Measurements from ENCODE around the gene FTO. TPM values are rescaled to one million over a fixed set of nuclear protein-coding genes. Genes with fewer than 3 reads are reported as not detected.

Gene FTO
- total RNA-seq, 1 donor from 2014 or later: 65.8 TPM

DNA sequence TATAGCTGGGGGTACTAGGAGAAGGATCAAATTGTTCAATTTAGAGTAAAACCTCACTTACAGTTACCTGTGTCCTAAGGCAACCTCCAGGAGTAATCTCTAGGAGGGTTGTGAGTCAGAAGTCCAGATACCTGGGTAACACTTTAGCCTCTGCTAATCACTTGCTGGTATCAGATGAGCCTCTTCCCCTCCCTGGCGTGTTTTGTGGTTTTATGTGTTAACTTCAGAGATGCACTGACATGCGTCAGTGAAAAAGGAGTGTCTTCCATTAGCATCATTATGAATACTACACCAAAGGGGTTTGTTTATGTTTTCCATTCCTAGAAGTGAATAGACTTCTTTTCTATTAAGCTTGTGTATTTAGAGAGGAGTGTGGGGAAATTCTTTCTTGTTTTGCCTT lies 208.2 kb downstream of the FTO start:
- intact Hi-C loops (cut with micrococcal nuclease): no loop called here
- no peak overlapping the region for H3K27ac Mint-ChIP-seq
- DNase-seq (no peak), ATAC-seq (ENCODE audit: low read depth) (no peak)
- no peak overlapping the region for H3K4me3 Mint-ChIP-seq
- POLR2A ChIA-PET: no interaction called here
- TF ChIP-seq, protein P1, sequence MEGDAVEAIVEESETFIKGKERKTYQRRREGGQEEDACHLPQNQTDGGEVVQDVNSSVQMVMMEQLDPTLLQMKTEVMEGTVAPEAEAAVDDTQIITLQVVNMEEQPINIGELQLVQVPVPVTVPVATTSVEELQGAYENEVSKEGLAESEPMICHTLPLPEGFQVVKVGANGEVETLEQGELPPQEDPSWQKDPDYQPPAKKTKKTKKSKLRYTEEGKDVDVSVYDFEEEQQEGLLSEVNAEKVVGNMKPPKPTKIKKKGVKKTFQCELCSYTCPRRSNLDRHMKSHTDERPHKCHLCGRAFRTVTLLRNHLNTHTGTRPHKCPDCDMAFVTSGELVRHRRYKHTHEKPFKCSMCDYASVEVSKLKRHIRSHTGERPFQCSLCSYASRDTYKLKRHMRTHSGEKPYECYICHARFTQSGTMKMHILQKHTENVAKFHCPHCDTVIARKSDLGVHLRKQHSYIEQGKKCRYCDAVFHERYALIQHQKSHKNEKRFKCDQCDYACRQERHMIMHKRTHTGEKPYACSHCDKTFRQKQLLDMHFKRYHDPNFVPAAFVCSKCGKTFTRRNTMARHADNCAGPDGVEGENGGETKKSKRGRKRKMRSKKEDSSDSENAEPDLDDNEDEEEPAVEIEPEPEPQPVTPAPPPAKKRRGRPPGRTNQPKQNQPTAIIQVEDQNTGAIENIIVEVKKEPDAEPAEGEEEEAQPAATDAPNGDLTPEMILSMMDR (IDR thresholded peaks at IDR 0.05): no peak
- H3K9me3 Mint-ChIP-seq: no peaks in the 10 kb centered on the region
- H3K4me1 Mint-ChIP-seq: peaks cover 5% of the 10 kb centered on the region
- H3K27me3 Mint-ChIP-seq: no peaks in the 10 kb centered on the region
- peaks cover 6% of the 10 kb centered on the region for H3K36me3 Mint-ChIP-seq (ENCODE audit: low read depth)
- CTCF ChIA-PET: no interaction called here

- no peak overlapping the region for H3K27ac Mint-ChIP-seq
- ChIA-PET CTCF (no interaction called here), POLR2A (interaction anchor here (0.6 kb wide), 1 partner anchor 83 kb away, joined by 4 read pairs; no protein-coding TSS in a partner anchor)
- DNase-seq (no peak), ATAC-seq (ENCODE audit: low read depth) (no peak)
- TF ChIP-seq, protein P1 (IDR thresholded peaks at IDR 0.05): no peak
- H3K4me3 Mint-ChIP-seq: no peak overlapping the region
- H3K4me1 Mint-ChIP-seq: peaks cover 5% of the 10 kb centered on the region
- no peaks in the 10 kb centered on the region for H3K27me3 Mint-ChIP-seq
- intact Hi-C loops (cut with micrococcal nuclease): no loop called here
- H3K9me3 Mint-ChIP-seq: no peaks in the 10 kb centered on the region
- H3K36me3 Mint-ChIP-seq (ENCODE audit: low read depth): no peaks in the 10 kb centered on the region
Measured at GRCh38 chr16:53913099-53913870, 209.3 kb downstream of the FTO start.

DNA sequence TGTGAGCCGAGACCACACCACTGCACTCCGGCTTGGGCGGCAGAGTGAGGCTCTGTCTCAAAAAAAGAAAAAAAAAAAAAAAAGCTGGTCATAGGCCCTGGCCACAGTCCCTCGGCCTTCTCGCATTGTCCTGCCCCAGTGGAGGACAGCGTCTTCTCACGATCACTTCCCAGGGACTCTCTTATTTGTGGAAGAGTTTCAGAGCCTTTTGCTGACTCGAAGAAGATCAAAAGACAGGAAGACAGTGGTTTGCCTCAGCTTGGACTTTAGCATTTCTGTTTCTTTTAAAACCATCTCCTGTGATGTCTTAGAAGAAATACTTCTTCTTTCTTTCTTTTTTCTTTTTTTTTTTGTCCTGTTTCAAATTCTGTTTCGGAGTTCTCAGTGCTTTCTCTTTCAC lies 210.0 kb downstream of the FTO start:
- no peak for ATAC-seq (ENCODE audit: low read depth)
- Mint-ChIP-seq H3K9me3 (no peaks in the 10 kb centered on the region), H3K4me3 (no peak overlapping the region), H3K4me1 (peaks cover 5% of the 10 kb centered on the region), H3K27ac (no peak overlapping the region), H3K36me3 (ENCODE audit: low read depth) (no peaks in the 10 kb centered on the region), H3K27me3 (no peaks in the 10 kb centered on the region)
- POLR2A ChIA-PET: interaction anchor here (0.6 kb wide), 1 partner anchor 83 kb away, joined by 4 read pairs; no protein-coding TSS in a partner anchor
- no peak for DNase-seq
- CTCF ChIA-PET: no interaction called here
- intact Hi-C loops (cut with micrococcal nuclease): no loop called here
- TF ChIP-seq, protein P1 (IDR thresholded peaks at IDR 0.05): no peak

GRCh38 chr16:53914736-53915135 lies 210.8 kb downstream of the FTO start:
- ChIA-PET POLR2A (no interaction called here), CTCF (no interaction called here)
- intact Hi-C loops (cut with micrococcal nuclease): no loop called here
- H3K27ac Mint-ChIP-seq: no peak overlapping the region
- H3K36me3 Mint-ChIP-seq (ENCODE audit: low read depth): no peaks in the 10 kb centered on the region
- no peak for DNase-seq
- H3K9me3 Mint-ChIP-seq: no peaks in the 10 kb centered on the region
- TF ChIP-seq, protein P1 (IDR thresholded peaks at IDR 0.05): no peak
- no peaks in the 10 kb centered on the region for H3K27me3 Mint-ChIP-seq
- peaks cover 5% of the 10 kb centered on the region for H3K4me1 Mint-ChIP-seq
- no peak for ATAC-seq (ENCODE audit: low read depth)
- H3K4me3 Mint-ChIP-seq: no peak overlapping the region

- Mint-ChIP-seq H3K27me3 (no peaks in the 10 kb centered on the region), H3K4me1 (peaks cover 5% of the 10 kb centered on the region), H3K4me3 (no peak overlapping the region), H3K36me3 (ENCODE audit: low read depth) (no peaks in the 10 kb centered on the region), H3K9me3 (no peaks in the 10 kb centered on the region), H3K27ac (no peak overlapping the region)
- ChIA-PET CTCF (no interaction called here), POLR2A (no interaction called here)
- DNase-seq (no peak), ATAC-seq (ENCODE audit: low read depth) (no peak)
- TF ChIP-seq, protein P1 (IDR thresholded peaks at IDR 0.05): no peak
- intact Hi-C loops (cut with micrococcal nuclease): no loop called here
Measured at GRCh38 chr16:53915452-53916160, 211.7 kb downstream of the FTO start.

Measured in activated B cell treated with CpG ODN at 0.5 μM for 24 hours (primary cell).